ENCODE results near the gene STK24. TPM values are rescaled to one million over a fixed set of nuclear protein-coding genes. Genes with fewer than 3 reads are reported as not detected.

STK24 gene
- total and polyA plus RNA-seq, 7 donors, result 27.2 to 58.1 (median 34.3) TPM

GRCh38 chr13:98582947-98583346, 6.0 kb upstream of the STK24 start:
- DNase-seq (no peak), ATAC-seq (no peak)
- intact Hi-C loops (cut with DNase I), result no loop called here
- no peak overlapping the region for H3K27ac ChIP-seq
- H3K4me1 ChIP-seq, result peaks cover 3% of the 10 kb centered on the region
- no peak for TF ChIP-seq CTCF (IDR thresholded peaks at IDR 0.05)
- no peaks in the 10 kb centered on the region for H3K9me3 ChIP-seq
- no peaks in the 10 kb centered on the region for H3K27me3 ChIP-seq (ENCODE audit: insufficient read depth in 3 of 3, low read length in 2 of 3)
- WGBS, 3 donors, result 85 to 92% (median 87%) methylated on average over 6 of the region's 6 CpGs
- no peaks in the 10 kb centered on the region for H3K36me3 ChIP-seq (ENCODE audit: insufficient read depth in 1 of 2, low read depth in 1 of 2)
- no peak overlapping the region for H3K4me3 ChIP-seq

DNA sequence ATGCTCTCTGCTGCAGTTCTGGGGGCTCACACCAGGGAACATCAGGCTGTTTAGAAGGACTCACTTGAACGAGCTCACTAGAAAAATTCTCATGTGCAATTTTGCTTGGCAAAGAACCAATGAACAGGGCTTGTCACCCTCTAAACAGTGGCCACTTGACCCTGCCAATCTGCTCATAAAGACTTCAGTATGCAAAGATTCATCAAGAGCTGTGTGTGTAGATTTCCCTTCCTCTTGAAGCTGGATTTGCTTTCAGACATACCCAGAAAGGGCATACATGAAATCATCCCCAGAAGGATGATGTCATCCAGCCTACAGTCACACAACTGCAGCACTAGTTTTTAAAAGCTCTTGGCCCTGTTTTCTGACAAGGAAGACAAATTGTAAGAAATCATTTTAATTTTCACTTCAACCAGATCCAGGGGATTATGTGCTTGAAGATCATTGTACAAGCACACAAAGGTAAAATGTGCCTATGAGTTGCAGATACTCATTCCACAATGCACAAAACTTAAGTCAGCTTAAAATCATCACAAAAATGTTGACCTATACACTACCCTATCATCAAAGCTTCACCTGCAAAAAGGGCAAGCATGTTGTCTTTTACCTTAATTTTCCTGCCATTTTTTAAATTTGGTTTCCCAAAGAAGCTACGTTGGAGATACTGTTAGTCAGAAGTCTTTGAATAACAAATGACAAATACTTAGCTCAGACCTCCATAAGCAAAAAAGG, 5.2 kb upstream of the STK24 start:
- peaks cover 6% of the 10 kb centered on the region for H3K4me1 ChIP-seq
- H3K36me3 ChIP-seq (ENCODE audit: insufficient read depth in 1 of 2, low read depth in 1 of 2), result no peaks in the 10 kb centered on the region
- DNase-seq (no peak), ATAC-seq (no peak)
- H3K27ac ChIP-seq, result no peak overlapping the region
- H3K27me3 ChIP-seq (ENCODE audit: insufficient read depth in 3 of 3, low read length in 2 of 3), result no peaks in the 10 kb centered on the region
- intact Hi-C loops (cut with DNase I), result no loop called here
- WGBS, 3 donors, result 40 to 43% (median 40%) methylated on average over 2 of the region's 2 CpGs
- TF ChIP-seq CTCF (IDR thresholded peaks at IDR 0.05), result no peak
- no peak overlapping the region for H3K4me3 ChIP-seq
- H3K9me3 ChIP-seq, result no peaks in the 10 kb centered on the region

DNA sequence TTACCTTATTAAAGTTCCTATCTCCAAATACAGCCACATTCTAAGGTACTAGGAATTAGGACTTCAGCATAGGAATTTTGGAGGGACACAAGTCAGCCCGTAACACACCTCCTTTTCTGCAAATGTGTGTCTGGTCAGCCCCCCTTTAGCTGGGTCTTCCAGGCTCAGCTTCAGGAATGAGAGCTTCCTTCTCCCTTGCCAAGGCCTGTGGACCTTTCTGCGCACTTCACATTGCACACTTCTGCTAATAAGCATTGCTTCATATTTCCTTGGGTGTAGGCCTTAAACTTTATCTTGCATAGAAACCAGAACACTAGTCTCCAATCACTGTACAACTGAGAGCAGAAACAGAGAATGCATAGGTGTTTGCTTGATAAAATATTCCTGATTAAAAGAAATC, 4.5 kb upstream of the STK24 start:
- Histone ChIP-seq H3K27ac (no peak overlapping the region), H3K9me3 (no peaks in the 10 kb centered on the region), H3K36me3 (ENCODE audit: insufficient read depth in 1 of 2, low read depth in 1 of 2) (no peaks in the 10 kb centered on the region), H3K4me3 (no peak overlapping the region), H3K27me3 (ENCODE audit: insufficient read depth in 3 of 3, low read length in 2 of 3) (no peaks in the 10 kb centered on the region), H3K4me1 (peaks cover 6% of the 10 kb centered on the region)
- ATAC-seq (no peak), DNase-seq (no peak)
- WGBS, 3 donors, result 95 to 98% (median 98%) methylated on average over 2 of the region's 2 CpGs
- TF ChIP-seq CTCF (IDR thresholded peaks at IDR 0.05), result no peak
- intact Hi-C loops (cut with DNase I), result no loop called here

DNA sequence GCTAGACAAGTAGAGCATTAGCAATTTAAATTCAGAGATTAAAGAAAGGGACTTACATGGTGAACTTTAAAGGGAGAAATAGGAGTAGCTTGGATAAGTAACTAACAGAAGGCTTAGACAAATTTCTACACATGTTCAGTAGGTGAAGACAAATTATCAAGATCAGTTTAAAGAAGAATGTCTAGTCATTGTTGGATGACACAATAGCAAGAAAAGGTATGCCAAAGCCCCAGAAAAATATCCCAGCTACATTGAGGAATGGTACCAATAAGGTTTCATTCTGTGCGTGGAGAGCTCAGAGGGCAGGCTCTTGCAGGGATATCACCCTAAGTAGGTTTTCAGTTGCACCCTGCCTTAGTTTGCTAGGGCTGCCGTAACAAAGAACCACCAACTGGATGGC, 3.5 kb upstream of the STK24 start:
- intact Hi-C loops (cut with DNase I), result no loop called here

More for the DNA sequence above, 3.5 kb upstream of the STK24 start:
- no peak overlapping the region for H3K4me3 ChIP-seq
- H3K4me1 ChIP-seq, result peaks cover 8% of the 10 kb centered on the region
- no peaks in the 10 kb centered on the region for H3K9me3 ChIP-seq
- no peaks in the 10 kb centered on the region for H3K36me3 ChIP-seq (ENCODE audit: insufficient read depth in 1 of 2, low read depth in 1 of 2)
- 94 to 100% (median 98%) methylated on average over 2 of the region's 2 CpGs for WGBS, 3 donors
- ATAC-seq (no peak), DNase-seq (no peak)
- TF ChIP-seq CTCF (IDR thresholded peaks at IDR 0.05), result no peak
- H3K27me3 ChIP-seq (ENCODE audit: insufficient read depth in 3 of 3, low read length in 2 of 3), result no peaks in the 10 kb centered on the region
- no peak overlapping the region for H3K27ac ChIP-seq
